C4-2B (cell line): ENCODE results near the gene TMCO6.

ENCODE experiments used
- CTCF ChIP-seq: fragments of 450-650 bp; conservative IDR thresholded peaks from 2 replicates; pipeline ENCODE4 v1.5.1; 2017; ENCODE audit warnings: mild to moderate bottlenecking
- ZFX ChIP-seq: fragments of 450-650 bp; IDR thresholded peaks from 2 replicates; pipeline ENCODE4 v1.6.1; 2017

DNA sequence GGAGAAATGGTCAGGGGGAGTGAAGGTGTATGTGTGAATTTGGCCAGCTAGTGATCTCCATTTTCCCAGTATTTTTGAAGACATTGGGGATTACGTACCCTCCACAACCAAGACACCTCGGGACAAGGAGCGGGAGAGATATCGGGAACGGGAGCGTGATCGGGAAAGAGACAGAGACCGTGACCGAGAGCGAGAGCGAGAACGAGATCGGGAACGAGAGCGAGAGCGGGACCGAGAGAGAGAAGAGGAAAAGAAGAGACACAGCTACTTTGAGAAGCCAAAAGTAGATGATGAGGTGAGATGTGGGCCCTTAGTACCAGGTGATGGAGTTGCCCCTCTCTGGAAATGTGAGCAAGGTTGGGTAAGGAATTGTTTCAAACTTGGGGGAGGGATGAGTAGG, 19.6 kb downstream of the TMCO6 start:
- TF ChIP-seq CTCF (no peak), ZFX (no peak)
